Measurements from ENCODE around the gene SH3GLB1.

DNA sequence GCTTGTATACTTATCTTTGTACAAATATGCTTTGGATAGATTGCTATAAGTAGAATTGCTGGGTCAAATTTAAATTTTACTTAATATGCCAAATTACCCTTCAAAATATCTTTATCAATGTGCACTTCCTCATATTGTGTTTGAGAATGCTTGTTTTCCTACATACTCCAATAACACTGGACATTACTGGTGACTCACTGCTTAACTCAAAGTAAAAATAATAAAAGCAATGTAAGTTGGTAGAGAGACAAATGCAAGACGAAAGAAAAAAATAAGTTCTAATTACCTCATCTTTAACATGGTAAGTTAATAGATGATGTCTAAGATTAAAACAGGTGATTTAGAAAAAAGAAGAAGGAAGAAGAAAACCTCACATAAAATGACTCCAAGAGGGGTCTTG is 7.9 kb upstream of the SH3GLB1 start:
- TF ChIP-seq, protein P1, sequence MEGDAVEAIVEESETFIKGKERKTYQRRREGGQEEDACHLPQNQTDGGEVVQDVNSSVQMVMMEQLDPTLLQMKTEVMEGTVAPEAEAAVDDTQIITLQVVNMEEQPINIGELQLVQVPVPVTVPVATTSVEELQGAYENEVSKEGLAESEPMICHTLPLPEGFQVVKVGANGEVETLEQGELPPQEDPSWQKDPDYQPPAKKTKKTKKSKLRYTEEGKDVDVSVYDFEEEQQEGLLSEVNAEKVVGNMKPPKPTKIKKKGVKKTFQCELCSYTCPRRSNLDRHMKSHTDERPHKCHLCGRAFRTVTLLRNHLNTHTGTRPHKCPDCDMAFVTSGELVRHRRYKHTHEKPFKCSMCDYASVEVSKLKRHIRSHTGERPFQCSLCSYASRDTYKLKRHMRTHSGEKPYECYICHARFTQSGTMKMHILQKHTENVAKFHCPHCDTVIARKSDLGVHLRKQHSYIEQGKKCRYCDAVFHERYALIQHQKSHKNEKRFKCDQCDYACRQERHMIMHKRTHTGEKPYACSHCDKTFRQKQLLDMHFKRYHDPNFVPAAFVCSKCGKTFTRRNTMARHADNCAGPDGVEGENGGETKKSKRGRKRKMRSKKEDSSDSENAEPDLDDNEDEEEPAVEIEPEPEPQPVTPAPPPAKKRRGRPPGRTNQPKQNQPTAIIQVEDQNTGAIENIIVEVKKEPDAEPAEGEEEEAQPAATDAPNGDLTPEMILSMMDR (IDR thresholded peaks at IDR 0.05) = no peak
- no peak for TF ChIP-seq POLR2A (IDR thresholded peaks at IDR 0.05)
